ENCODE measurements around the gene SOCS6.
A peak's percentile ranks its signal among the peaks of the same experiment; 100 is the strongest.

Gene SOCS6

DNA sequence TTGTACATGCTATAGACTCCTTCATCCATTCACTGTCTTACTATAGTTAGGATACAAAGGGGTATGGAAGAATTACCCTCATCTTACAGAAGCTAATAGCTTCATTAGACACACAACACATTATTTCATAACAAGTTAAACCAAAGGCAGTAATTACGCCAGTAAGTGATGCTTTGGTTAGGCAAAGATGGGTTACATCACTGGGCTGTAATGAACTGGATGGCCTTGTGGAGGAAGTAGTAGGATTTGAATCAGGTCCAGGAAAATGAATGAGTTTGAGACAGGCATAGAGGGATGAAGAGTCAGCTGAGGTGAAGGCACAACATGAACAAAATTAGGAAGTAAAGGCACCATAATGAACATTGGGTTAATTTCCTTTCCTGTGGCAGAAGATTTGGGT lies 80.1 kb downstream of the SOCS6 start:
- H3K9ac ChIP-seq (ENCODE audit: low read depth in 1 of 2, low read length in 2 of 2), result no peak overlapping the region
- H3K4me1 ChIP-seq (ENCODE audit: control insufficient read depth in 2 of 2, insufficient read depth in 2 of 2, low read length in 2 of 2), result peaks cover 0 to 21% of the 10 kb centered on the region in 2 donors

DNA sequence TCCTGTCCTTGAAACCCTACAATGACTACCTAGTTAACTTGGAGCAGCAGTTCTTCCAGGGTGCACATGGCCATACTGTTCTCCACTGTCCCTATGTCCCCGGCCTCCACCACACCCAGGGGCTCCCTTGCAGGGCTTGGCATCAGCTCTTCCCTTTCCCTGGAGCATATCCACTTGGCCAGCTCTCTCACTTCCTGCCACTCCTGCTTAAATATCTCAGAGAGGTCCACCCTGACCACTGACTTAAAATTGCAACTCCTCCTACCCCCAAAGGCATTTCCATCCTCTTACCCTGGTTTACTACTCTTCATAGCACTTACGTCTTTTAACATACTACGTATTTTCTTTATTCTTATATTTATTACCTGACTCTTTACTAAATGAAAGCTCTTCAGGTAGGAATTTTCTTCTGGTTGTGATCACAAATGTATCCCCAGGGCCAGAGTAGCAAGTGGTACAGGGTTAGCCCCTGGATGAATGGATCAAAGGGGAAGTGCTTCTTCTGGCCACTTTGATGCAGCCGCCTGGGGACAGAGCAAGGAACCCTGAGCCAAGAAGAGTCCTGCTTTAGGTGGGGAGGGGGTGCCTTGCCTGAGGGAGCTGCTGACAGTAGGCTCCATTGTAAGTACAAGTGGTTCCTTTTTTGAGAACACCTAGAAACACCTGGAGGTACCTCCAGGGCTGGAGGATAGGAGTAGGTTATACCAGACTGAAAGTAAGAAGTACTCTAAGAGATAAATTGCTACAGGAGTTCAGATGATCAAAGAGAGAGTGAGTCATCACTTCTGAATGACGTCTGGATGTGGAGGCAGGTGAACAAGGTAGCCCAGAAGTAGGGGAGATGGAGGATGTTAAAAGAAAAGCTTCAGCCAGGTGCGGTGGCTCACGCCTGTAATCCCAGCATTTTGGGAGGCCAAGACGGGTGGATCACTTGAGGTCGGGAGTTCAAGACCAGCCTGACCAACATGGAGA lies 82.2 kb downstream of the SOCS6 start:
- Histone ChIP-seq H3K36me3 (ENCODE audit: control insufficient read depth in 2 of 2, insufficient read depth in 2 of 2, low read length in 2 of 2) (no peaks in the 10 kb centered on the region), H3K27ac (ENCODE audit: low read depth in 2 of 2, low read length in 2 of 2) (no peak overlapping the region), H3K27me3 (ENCODE audit: control insufficient read depth in 2 of 2, insufficient read depth in 2 of 2, low read length in 2 of 2) (no peaks in the 10 kb centered on the region), H3K4me3 (ENCODE audit: low read length in 2 of 2) (no peak overlapping the region), H3K4me1 (ENCODE audit: control insufficient read depth in 2 of 2, insufficient read depth in 2 of 2, low read length in 2 of 2) (peaks cover 3 to 16% of the 10 kb centered on the region in 2 donors), H3K9me3 (ENCODE audit: control insufficient read depth in 2 of 2, low read length in 2 of 2) (no peaks in the 10 kb centered on the region), H3K9ac (ENCODE audit: low read depth in 1 of 2, low read length in 2 of 2) (no peak overlapping the region)

More for the DNA sequence above, 80.1 kb downstream of the SOCS6 start:
- Histone ChIP-seq H3K27ac (ENCODE audit: low read depth in 2 of 2, low read length in 2 of 2) (no peak overlapping the region), H3K4me3 (ENCODE audit: low read length in 2 of 2) (no peak overlapping the region), H3K9me3 (ENCODE audit: control insufficient read depth in 2 of 2, low read length in 2 of 2) (no peaks in the 10 kb centered on the region), H3K27me3 (ENCODE audit: control insufficient read depth in 2 of 2, insufficient read depth in 2 of 2, low read length in 2 of 2) (no peaks in the 10 kb centered on the region), H3K36me3 (ENCODE audit: control insufficient read depth in 2 of 2, insufficient read depth in 2 of 2, low read length in 2 of 2) (no peaks in the 10 kb centered on the region)

DNA sequence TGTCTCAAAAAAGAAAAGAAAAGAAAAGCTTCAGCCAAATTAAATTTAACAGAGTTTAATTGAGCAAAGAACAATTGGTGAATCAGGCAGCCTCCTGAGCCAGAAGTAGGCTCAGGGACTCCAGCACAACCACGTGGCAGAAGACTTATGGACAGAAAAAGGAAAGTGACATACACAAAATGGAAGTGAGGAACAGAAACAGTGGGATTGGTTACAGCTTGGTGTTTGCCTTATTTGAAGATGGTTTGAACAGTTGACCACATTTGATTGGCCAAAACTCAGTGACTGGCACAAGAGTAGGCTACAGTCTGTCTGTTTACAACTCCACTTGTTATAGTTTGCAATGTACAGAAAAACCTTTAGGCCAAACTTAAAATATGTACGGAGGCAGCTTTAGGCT lies 83.1 kb downstream of the SOCS6 start:
- peaks cover 8 to 21% of the 10 kb centered on the region in 2 donors for H3K4me1 ChIP-seq (ENCODE audit: control insufficient read depth in 2 of 2, insufficient read depth in 2 of 2, low read length in 2 of 2)

DNA sequence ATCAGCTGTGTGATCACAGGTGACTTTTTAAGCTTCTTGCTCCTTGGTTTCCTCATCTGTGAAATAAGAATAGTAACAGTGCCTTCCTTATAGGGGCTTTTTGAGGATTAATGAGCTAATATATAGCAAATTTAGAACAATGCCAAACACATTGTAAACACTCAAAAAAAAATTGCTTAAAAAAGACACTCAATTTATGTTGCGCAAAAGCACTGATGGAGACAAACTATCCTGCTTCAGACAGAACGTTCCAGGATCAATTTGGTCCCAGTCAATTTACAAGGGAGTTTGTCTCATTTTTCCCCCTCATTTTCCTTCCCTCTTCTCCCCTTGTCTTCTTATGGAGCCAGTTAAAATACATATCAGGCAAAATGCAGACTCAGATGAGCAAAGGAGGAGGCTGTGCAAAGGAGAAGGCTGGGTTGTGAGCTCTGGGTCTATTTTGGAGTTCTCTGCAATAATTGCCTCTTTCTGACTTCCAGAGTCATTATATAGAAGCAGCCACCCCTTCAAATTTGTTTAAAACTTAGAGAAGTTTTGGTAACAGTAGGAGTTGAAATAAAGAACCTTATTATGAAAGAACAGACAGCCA lies 83.7 kb downstream of the SOCS6 start:
- no peaks in the 10 kb centered on the region for H3K36me3 ChIP-seq (ENCODE audit: control insufficient read depth in 2 of 2, insufficient read depth in 2 of 2, low read length in 2 of 2)
- no peaks in the 10 kb centered on the region for H3K27me3 ChIP-seq (ENCODE audit: control insufficient read depth in 2 of 2, insufficient read depth in 2 of 2, low read length in 2 of 2)
- H3K9me3 ChIP-seq (ENCODE audit: control insufficient read depth in 2 of 2, low read length in 2 of 2), result no peaks in the 10 kb centered on the region
- no peak overlapping the region for H3K4me3 ChIP-seq (ENCODE audit: low read length in 2 of 2)
- H3K27ac ChIP-seq (ENCODE audit: low read depth in 2 of 2, low read length in 2 of 2), result no peak overlapping the region
- peaks cover 11 to 25% of the 10 kb centered on the region in 2 donors for H3K4me1 ChIP-seq (ENCODE audit: control insufficient read depth in 2 of 2, insufficient read depth in 2 of 2, low read length in 2 of 2)
- no peak overlapping the region for H3K9ac ChIP-seq (ENCODE audit: low read depth in 1 of 2, low read length in 2 of 2)

More for the DNA sequence above, 83.1 kb downstream of the SOCS6 start:
- Histone ChIP-seq H3K9ac (ENCODE audit: low read depth in 1 of 2, low read length in 2 of 2) (no peak overlapping the region), H3K9me3 (ENCODE audit: control insufficient read depth in 2 of 2, low read length in 2 of 2) (no peaks in the 10 kb centered on the region), H3K27ac (ENCODE audit: low read depth in 2 of 2, low read length in 2 of 2) (no peak overlapping the region), H3K36me3 (ENCODE audit: control insufficient read depth in 2 of 2, insufficient read depth in 2 of 2, low read length in 2 of 2) (no peaks in the 10 kb centered on the region), H3K27me3 (ENCODE audit: control insufficient read depth in 2 of 2, insufficient read depth in 2 of 2, low read length in 2 of 2) (no peaks in the 10 kb centered on the region), H3K4me3 (ENCODE audit: low read length in 2 of 2) (no peak overlapping the region)

DNA sequence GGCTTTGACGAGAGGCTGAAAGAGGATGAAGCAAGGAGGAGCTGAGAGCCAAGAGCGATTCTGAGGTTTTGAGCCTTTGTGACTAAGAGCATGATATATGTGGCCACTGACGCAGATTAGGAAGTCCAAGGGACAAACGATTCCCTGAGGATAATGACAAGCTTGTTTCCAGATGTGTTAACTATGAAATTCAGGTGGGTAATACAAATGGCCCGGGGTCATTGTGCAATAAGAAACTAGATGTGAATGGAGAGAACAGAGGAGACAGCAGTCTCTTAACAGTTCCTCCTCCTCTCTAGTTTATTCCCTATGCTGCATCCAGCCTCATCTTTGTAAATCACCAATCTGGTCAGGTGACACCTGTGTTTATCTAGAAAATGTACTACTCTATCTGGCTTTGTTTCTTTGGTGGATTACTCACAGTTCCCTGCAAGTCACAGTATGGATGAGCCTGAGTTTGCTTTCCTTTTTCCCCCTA lies 84.2 kb downstream of the SOCS6 start:
- no peaks in the 10 kb centered on the region for H3K36me3 ChIP-seq (ENCODE audit: control insufficient read depth in 2 of 2, insufficient read depth in 2 of 2, low read length in 2 of 2)
- no peaks in the 10 kb centered on the region for H3K9me3 ChIP-seq (ENCODE audit: control insufficient read depth in 2 of 2, low read length in 2 of 2)
- no peak overlapping the region for H3K9ac ChIP-seq (ENCODE audit: low read depth in 1 of 2, low read length in 2 of 2)
- H3K4me1 ChIP-seq (ENCODE audit: control insufficient read depth in 2 of 2, insufficient read depth in 2 of 2, low read length in 2 of 2), result peaks cover 15 to 31% of the 10 kb centered on the region in 2 donors
- no peak overlapping the region for H3K27ac ChIP-seq (ENCODE audit: low read depth in 2 of 2, low read length in 2 of 2)
- no peaks in the 10 kb centered on the region for H3K27me3 ChIP-seq (ENCODE audit: control insufficient read depth in 2 of 2, insufficient read depth in 2 of 2, low read length in 2 of 2)
- H3K4me3 ChIP-seq (ENCODE audit: low read length in 2 of 2), result no peak overlapping the region

DNA sequence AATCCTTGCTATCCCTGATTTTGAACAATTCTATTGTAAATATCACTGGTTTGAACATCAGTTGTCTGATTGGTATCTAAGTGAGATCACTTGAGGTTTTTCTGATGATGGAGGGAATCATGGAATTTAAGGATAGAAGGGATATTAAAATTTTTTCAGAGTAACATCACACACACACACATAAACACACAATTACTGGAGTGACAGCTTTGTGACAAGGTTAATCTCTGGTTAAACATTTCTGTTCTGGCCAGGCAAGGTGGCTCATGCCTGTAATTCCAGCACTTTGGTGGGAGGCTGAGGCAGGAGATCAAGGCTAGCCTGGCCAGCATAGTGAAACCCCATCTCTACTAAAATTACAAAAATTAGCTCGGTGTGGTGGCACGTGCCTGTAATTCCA lies 85.3 kb downstream of the SOCS6 start:
- Histone ChIP-seq H3K27ac (ENCODE audit: low read depth in 2 of 2, low read length in 2 of 2) (no peak overlapping the region), H3K9ac (ENCODE audit: low read depth in 1 of 2, low read length in 2 of 2) (no peak overlapping the region)

DNA sequence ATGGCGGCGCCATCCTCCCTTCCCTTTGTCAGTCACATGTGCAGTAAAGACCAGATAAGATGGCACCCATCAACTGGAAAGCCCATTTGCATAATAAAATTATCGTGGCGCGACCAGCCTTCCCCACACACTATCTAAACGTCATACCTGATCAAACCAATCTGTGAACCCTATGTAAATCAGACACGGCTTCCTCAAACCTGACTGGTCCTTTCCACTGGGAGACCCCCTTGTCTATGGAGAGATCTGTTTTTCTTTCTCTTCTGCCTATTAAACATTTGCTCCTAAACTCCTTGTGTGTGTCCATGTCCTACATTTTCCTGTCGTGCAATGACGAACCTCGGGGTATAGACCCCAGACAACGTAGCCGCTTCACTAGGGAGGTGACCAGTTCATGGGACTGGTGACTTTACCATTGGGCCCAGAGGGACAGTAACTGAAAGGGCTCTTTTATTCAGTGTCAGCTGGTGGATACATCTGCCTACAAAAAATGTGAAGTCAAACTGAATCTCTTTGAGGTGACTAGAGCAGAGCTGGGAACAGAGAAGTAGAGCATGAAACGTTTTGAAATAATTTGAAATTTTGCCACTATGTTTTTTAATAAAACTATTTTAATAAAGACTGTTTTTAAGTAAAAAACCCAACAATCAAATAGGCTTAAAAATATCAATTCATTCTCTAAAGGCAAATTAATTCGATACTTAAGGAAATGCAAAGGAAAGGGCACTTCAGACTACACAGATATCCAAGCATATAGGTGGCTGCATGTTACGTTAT lies 87.5 kb downstream of the SOCS6 start:
- no peaks in the 10 kb centered on the region for H3K36me3 ChIP-seq (ENCODE audit: control insufficient read depth in 2 of 2, insufficient read depth in 2 of 2, low read length in 2 of 2)
- peak overlapping the region; percentile 91 to 94 for H3K27ac ChIP-seq (ENCODE audit: low read depth in 2 of 2, low read length in 2 of 2)
- peaks cover 15 to 23% of the 10 kb centered on the region in 2 donors for H3K4me1 ChIP-seq (ENCODE audit: control insufficient read depth in 2 of 2, insufficient read depth in 2 of 2, low read length in 2 of 2)
- no peaks in the 10 kb centered on the region for H3K27me3 ChIP-seq (ENCODE audit: control insufficient read depth in 2 of 2, insufficient read depth in 2 of 2, low read length in 2 of 2)
- peak overlapping the region; percentile 8 to 18 for H3K9ac ChIP-seq (ENCODE audit: low read depth in 1 of 2, low read length in 2 of 2)
- H3K4me3 ChIP-seq (ENCODE audit: low read length in 2 of 2), result peak overlapping the region in 1 of 2 donors; percentile 34
- H3K9me3 ChIP-seq (ENCODE audit: control insufficient read depth in 2 of 2, low read length in 2 of 2), result no peaks in the 10 kb centered on the region

More for the DNA sequence above, 85.3 kb downstream of the SOCS6 start:
- Histone ChIP-seq H3K4me1 (ENCODE audit: control insufficient read depth in 2 of 2, insufficient read depth in 2 of 2, low read length in 2 of 2) (peaks cover 15 to 29% of the 10 kb centered on the region in 2 donors), H3K9me3 (ENCODE audit: control insufficient read depth in 2 of 2, low read length in 2 of 2) (no peaks in the 10 kb centered on the region), H3K27me3 (ENCODE audit: control insufficient read depth in 2 of 2, insufficient read depth in 2 of 2, low read length in 2 of 2) (no peaks in the 10 kb centered on the region), H3K4me3 (ENCODE audit: low read length in 2 of 2) (no peak overlapping the region), H3K36me3 (ENCODE audit: control insufficient read depth in 2 of 2, insufficient read depth in 2 of 2, low read length in 2 of 2) (no peaks in the 10 kb centered on the region)

DNA sequence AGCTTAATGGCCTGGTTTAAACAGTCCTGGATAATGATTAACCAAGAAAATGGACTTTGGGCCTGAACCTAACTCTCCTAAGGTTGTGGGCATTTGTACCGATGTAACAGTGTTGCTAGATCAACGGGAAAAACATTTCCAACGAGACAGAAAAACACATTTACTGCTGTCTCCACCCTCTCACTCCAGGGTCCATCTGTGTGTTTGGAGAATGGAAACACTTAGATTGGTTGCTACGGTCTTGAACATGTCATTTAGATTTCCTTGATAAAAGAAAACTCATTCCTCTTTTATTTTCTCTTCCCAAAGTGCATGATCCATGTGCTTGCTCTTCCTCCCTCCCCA lies 88.0 kb downstream of the SOCS6 start:
- no peak overlapping the region for H3K9ac ChIP-seq (ENCODE audit: low read depth in 1 of 2, low read length in 2 of 2)
- H3K36me3 ChIP-seq (ENCODE audit: control insufficient read depth in 2 of 2, insufficient read depth in 2 of 2, low read length in 2 of 2), result no peaks in the 10 kb centered on the region
- peak overlapping the region; percentile 91 to 94 for H3K27ac ChIP-seq (ENCODE audit: low read depth in 2 of 2, low read length in 2 of 2)
- peaks cover 15 to 25% of the 10 kb centered on the region in 2 donors for H3K4me1 ChIP-seq (ENCODE audit: control insufficient read depth in 2 of 2, insufficient read depth in 2 of 2, low read length in 2 of 2)
- no peaks in the 10 kb centered on the region for H3K9me3 ChIP-seq (ENCODE audit: control insufficient read depth in 2 of 2, low read length in 2 of 2)
- peak overlapping the region in 1 of 2 donors; percentile 33 for H3K4me3 ChIP-seq (ENCODE audit: low read length in 2 of 2)
- no peaks in the 10 kb centered on the region for H3K27me3 ChIP-seq (ENCODE audit: control insufficient read depth in 2 of 2, insufficient read depth in 2 of 2, low read length in 2 of 2)

DNA sequence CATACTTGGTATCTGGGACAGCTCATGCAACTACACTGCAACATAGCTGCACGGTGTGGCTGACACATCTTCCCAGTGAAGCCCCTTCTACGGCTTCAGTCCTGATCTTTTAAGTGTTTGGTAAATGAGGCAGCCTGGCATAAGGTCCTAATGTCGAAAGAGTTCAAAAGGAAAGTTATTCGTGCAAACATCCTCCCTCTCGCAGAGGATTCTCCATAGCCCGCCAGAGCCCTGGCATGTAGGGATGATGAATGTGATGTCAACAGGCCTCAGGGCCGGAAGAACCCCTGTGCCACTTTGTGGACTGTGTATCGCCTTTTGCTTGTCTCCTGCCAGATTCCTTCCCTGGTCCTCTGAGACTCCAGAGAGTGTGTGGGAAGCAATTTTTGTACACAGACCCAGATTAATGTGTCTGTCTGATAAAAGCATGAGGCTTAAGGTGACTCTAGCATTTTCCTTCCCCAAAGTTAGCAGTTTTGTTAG lies 88.5 kb downstream of the SOCS6 start:
- Histone ChIP-seq H3K36me3 (ENCODE audit: control insufficient read depth in 2 of 2, insufficient read depth in 2 of 2, low read length in 2 of 2) (no peaks in the 10 kb centered on the region), H3K4me3 (ENCODE audit: low read length in 2 of 2) (peak overlapping the region; percentile 33 to 37), H3K27ac (ENCODE audit: low read depth in 2 of 2, low read length in 2 of 2) (peak overlapping the region; percentile 91 to 94), H3K27me3 (ENCODE audit: control insufficient read depth in 2 of 2, insufficient read depth in 2 of 2, low read length in 2 of 2) (no peaks in the 10 kb centered on the region), H3K9ac (ENCODE audit: low read depth in 1 of 2, low read length in 2 of 2) (peak overlapping the region in 1 of 2 donors; percentile 29), H3K4me1 (ENCODE audit: control insufficient read depth in 2 of 2, insufficient read depth in 2 of 2, low read length in 2 of 2) (peaks cover 15 to 28% of the 10 kb centered on the region in 2 donors), H3K9me3 (ENCODE audit: control insufficient read depth in 2 of 2, low read length in 2 of 2) (no peaks in the 10 kb centered on the region)

Data from mucosa of rectum (tissue), 2 donors.